Tibial nerve (tissue), 4 donors: ENCODE results near the gene LRIT1. TPM values are rescaled to one million over a fixed set of nuclear protein-coding genes. Genes with fewer than 3 reads are reported as not detected.

Source experiments
- DNase-seq, 2 donors: peaks; one replicate each; pipeline ENCODE4 v3.0.0-alpha.2; 2019; ENCODE audit warnings: low spot score in 2 of 2
- H3K27ac ChIP-seq, 4 donors: fragments of 200-600 bp; sonication (generic) in 3 of 4; one replicate each; pipeline ENCODE4 v1.5.1; 2017 to 2019; ENCODE audit warnings: mild to moderate bottlenecking in 1 of 4
- H3K27me3 ChIP-seq, 2 donors: fragments of 200-600 bp; sonication (generic) in 1 of 2; one replicate each; pipeline versions ENCODE4 v1.5.1 to v1.6.0; 2017 to 2019
- H3K36me3 ChIP-seq, 3 donors: fragments of 200-600 bp; sonication (generic); one replicate each; pipeline ENCODE4 v1.5.1; 2018 to 2019
- H3K4me1 ChIP-seq, 4 donors: fragments of 200-600 bp; sonication (generic) in 3 of 4; one replicate each; pipeline ENCODE4 v1.5.1; 2017 to 2019
- H3K4me3 ChIP-seq, 4 donors: fragments of 200-600 bp; sonication (generic) in 3 of 4; one replicate each; pipeline ENCODE4 v1.5.1; 2017 to 2019; ENCODE audit warnings: mild to moderate bottlenecking in 1 of 4, moderate library complexity in 1 of 4
- H3K9me3 ChIP-seq, 4 donors: fragments of 200-600 bp; sonication (generic) in 3 of 4; one replicate each; pipeline ENCODE4 v1.5.1; 2017 to 2019
- CTCF ChIP-seq, 5 experiments: fragments of 200-600 bp in 3 of 5; fragments of 450-650 bp in 2 of 5; sonication (generic) in 3 of 5; IDR thresholded peaks; one replicate each; pipeline ENCODE4 v1.5.1; 2016 to 2019; ENCODE audit warnings: antibody characterized with exemption in 5 of 5, mild to moderate bottlenecking in 3 of 5, moderate library complexity in 2 of 5
- EP300 ChIP-seq, 2 donors: sonication (generic); formaldehyde crosslinking; IDR thresholded peaks; one replicate each; pipeline ENCODE4 v1.6.1; 2017; ENCODE audit warnings: antibody characterized with exemption in 2 of 2, mild to moderate bottlenecking in 1 of 2
- POLR2A ChIP-seq, 2 donors: fragments of 450-650 bp; IDR thresholded peaks; one replicate each; pipeline ENCODE4 v1.6.1; 2017; ENCODE audit warnings: antibody characterized with exemption in 2 of 2, mild to moderate bottlenecking in 2 of 2, moderate library complexity in 2 of 2
- WGBS, 2 donors: methylation state at CpG; one replicate each; pipeline ENCODE4 v1.1.5; 2018; 5-methylcytosine and 5-hydroxymethylcytosine counted together
- total RNA-seq, 4 donors: library from RNA; depleted of rRNA; stranded (reverse); fragments of >200 nt; gene quantifications; one replicate each; pipeline ENCODE4 v1.1.0, GENCODE V29; 2016

LRIT1 gene
- total RNA-seq, 4 donors from 2014 or later: not detected

DNA sequence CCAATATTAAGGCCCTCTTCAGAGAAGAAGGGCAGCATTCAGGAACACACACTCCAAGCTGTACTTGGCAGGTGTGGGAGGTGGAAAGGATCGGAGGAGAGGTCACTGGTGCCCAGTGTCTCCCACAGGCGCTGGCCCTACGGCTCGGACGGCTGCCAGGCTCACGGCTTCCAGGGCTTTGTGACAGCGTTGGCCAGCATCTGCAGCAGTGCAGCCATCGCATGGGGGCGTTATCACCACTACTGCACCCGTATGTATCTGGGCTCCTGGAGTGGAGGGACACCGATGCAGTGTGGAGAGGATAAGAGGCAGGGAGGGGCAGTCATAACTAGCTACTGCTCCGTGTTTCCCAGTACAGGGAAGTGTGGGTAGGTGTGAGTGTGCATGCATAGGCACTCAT, 7.4 kb upstream of the LRIT1 start:
- peaks cover 0 to 7% (median 0%) of the 10 kb centered on the region in 4 donors for H3K9me3 ChIP-seq
- 62 to 82% methylated on average over 12 of the region's 12 CpGs for WGBS, 2 donors

GRCh38 chr10:84247496-84247895, 6.2 kb upstream of the LRIT1 start:
- DNase-seq: no peak
- Histone ChIP-seq H3K27me3 (no peaks in the 10 kb centered on the region), H3K4me1 (peaks cover 0 to 27% (median 0%) of the 10 kb centered on the region in 4 donors), H3K27ac (peak overlapping the region in 1 of 4 donors; percentile 8), H3K9me3 (peaks cover 0 to 7% (median 0%) of the 10 kb centered on the region in 4 donors), H3K36me3 (peaks cover 0 to 6% (median 0%) of the 10 kb centered on the region in 3 donors), H3K4me3 (no peak overlapping the region)
- WGBS, 2 donors: 78 to 80% methylated on average over 6 of the region's 6 CpGs
- TF ChIP-seq CTCF (IDR thresholded peaks at IDR 0.05): no peak
- no peak for TF ChIP-seq POLR2A (IDR thresholded peaks at IDR 0.05)

More for the DNA sequence above, 7.4 kb upstream of the LRIT1 start:
- Histone ChIP-seq H3K36me3 (peaks cover 0 to 6% (median 0%) of the 10 kb centered on the region in 3 donors), H3K27me3 (no peaks in the 10 kb centered on the region), H3K27ac (no peak overlapping the region), H3K4me3 (no peak overlapping the region), H3K4me1 (peaks cover 0 to 20% (median 0%) of the 10 kb centered on the region in 4 donors)
- DNase-seq: no peak
- TF ChIP-seq CTCF (IDR thresholded peaks at IDR 0.05) (no peak), POLR2A (IDR thresholded peaks at IDR 0.05) (no peak), EP300 (IDR thresholded peaks at IDR 0.05) (no peak)

DNA sequence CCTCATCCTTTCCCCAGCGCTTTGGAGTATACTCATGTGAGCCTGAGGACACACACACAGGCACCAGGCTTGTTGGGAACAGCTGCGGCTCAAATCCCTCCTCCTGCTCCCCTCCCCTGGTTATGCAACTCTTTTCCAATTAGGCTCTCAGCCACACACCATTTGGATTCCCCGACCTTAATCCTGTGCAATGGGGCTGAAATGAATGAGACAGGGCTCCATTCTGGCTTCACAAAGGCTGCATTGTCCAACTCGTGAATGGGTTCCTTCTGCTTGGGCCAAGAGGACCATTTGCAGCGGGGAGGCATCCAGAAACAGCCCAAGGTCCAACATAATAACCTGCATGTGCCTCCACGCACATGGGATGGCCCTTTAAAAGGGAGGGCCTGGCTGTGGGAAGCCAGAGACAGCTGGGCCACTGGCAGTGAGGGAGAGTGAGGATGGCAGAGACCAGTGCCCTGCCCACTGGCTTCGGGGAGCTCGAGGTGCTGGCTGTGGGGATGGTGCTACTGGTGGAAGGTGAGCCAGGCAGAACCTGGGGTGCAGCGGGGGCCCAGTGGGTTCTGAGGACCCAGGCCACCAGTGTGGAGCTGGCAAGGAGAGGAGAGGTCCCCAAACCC, 3.4 kb upstream of the LRIT1 start, which contains the start of gene RGR:
Gene RGR (plus strand): TSS at position 403 of the 620 bp plus-strand sequence. CDS start 38 bp downstream, at position 441.
- no peaks in the 10 kb centered on the region for H3K27me3 ChIP-seq
- H3K36me3 ChIP-seq: no peaks in the 10 kb centered on the region
- H3K4me3 ChIP-seq: peak within 1 kb of the TSS in 1 of 4 donors; percentile 19
- WGBS, 2 donors: 20 to 30% methylated on average over 9 of the region's 9 CpGs
- TF ChIP-seq CTCF (IDR thresholded peaks at IDR 0.05) (no peak), POLR2A (IDR thresholded peaks at IDR 0.05) (peak in 1 of 2 donors; percentile 22), EP300 (IDR thresholded peaks at IDR 0.05) (peak; percentile 34 to 90)
- peak within 1 kb of the TSS; percentile 60 to 84 (median 70) for H3K27ac ChIP-seq
- no peaks in the 10 kb centered on the region for H3K9me3 ChIP-seq
- peaks cover 0 to 27% (median 0%) of the 10 kb centered on the region in 4 donors for H3K4me1 ChIP-seq
- DNase-seq: peak; percentile 26 to 33

DNA sequence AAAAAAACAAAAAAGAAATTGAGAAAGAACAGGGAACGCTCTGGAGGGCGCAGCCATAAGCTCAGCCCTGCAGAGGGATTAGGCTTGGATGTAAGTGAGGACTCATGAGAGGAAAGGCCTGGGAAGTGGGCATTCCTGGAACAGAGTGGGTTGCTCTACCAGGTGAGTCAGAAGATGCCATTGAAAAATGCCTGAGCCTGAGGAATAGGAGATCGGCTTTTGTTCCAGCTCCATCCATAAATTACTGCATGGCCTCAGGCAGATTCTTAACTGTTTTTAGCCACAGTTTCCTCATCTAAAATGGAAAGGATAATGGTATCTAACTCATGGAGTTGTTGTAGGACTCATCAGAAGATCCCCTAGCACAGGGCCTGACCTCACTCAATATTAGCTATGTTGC, 2.4 kb upstream of the LRIT1 start:
- 87 to 89% methylated on average over 3 of the region's 3 CpGs for WGBS, 2 donors
- H3K4me3 ChIP-seq: no peak overlapping the region
- no peaks in the 10 kb centered on the region for H3K36me3 ChIP-seq
- DNase-seq: no peak
- H3K27me3 ChIP-seq: no peaks in the 10 kb centered on the region
- no peaks in the 10 kb centered on the region for H3K9me3 ChIP-seq
- TF ChIP-seq POLR2A (IDR thresholded peaks at IDR 0.05) (no peak), CTCF (IDR thresholded peaks at IDR 0.05) (no peak), EP300 (IDR thresholded peaks at IDR 0.05) (no peak)
- H3K27ac ChIP-seq: peak overlapping the region in 3 of 4 donors; percentile 64 to 84 (median 75)
- H3K4me1 ChIP-seq: peaks cover 0 to 27% (median 0%) of the 10 kb centered on the region in 4 donors

GRCh38 chr10:84238909-84239308, 2.4 kb downstream of the LRIT1 start:
- 85 to 88% methylated on average over 3 of the region's 3 CpGs for WGBS, 2 donors
- H3K9me3 ChIP-seq: no peaks in the 10 kb centered on the region
- no peak overlapping the region for H3K27ac ChIP-seq
- TF ChIP-seq POLR2A (IDR thresholded peaks at IDR 0.05) (no peak), EP300 (IDR thresholded peaks at IDR 0.05) (no peak), CTCF (IDR thresholded peaks at IDR 0.05) (no peak)
- peaks cover 0 to 8% of the 10 kb centered on the region in 2 donors for H3K27me3 ChIP-seq
- peaks cover 0 to 8% (median 0%) of the 10 kb centered on the region in 4 donors for H3K4me1 ChIP-seq
- no peak overlapping the region for H3K4me3 ChIP-seq
- no peak for DNase-seq
- no peaks in the 10 kb centered on the region for H3K36me3 ChIP-seq
